Panc1 (cell line): ENCODE measurements around the gene TBC1D9B.

Experiments used
- POLR2AphosphoS5 ChIP-seq: IDR thresholded peaks from 2 replicates; pipeline ENCODE4 v1.6.1; 2012; ENCODE audit warnings: mild to moderate bottlenecking, low read depth, low read length, moderate library complexity
- TF ChIP-seq, protein P1 (sequence below): fragments of 450-650 bp; IDR thresholded peaks from 2 replicates; pipeline ENCODE4 v1.5.1; 2017; ENCODE audit warnings: mild to moderate bottlenecking

DNA sequence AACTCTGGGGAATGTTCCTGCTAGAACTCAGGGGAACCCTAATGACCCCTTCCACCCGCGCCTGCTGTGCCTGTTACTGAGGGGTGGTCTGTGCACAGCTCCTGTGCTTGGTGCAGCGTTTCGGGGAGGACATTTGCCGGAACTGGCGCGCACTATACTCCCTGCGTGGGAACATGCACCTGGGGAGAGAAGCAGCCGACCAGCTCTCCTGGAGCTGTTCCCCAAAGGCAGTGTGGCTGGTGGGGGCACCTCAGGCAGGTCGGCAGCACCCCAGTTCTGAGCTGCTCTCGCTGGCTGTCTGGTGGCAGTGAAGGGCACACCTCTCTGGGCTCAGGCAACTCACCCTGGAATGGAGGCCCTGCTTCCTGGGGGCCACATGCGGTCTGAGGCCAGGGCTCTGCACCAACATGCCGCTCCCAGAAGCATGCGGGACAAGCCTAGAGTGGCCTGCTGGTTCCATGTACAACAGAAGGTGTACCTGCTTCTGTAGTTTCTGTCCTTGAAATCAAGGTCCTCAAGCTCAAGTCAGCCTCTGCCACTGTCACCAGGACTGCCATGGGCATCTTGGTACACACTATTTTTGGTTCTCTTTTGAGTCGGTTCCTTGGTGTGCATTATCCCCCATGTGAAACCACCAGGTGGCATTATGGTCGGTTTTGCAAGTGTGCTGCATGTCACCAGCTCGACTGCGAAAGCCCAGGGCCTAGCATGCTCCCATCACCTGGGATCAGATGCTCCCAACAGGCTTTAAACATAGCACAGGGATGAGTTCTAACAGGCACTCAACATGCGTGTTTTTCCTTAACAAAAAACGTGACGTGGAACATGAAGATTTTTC, 41.2 kb downstream of the TBC1D9B start:
- TF ChIP-seq, protein P1, sequence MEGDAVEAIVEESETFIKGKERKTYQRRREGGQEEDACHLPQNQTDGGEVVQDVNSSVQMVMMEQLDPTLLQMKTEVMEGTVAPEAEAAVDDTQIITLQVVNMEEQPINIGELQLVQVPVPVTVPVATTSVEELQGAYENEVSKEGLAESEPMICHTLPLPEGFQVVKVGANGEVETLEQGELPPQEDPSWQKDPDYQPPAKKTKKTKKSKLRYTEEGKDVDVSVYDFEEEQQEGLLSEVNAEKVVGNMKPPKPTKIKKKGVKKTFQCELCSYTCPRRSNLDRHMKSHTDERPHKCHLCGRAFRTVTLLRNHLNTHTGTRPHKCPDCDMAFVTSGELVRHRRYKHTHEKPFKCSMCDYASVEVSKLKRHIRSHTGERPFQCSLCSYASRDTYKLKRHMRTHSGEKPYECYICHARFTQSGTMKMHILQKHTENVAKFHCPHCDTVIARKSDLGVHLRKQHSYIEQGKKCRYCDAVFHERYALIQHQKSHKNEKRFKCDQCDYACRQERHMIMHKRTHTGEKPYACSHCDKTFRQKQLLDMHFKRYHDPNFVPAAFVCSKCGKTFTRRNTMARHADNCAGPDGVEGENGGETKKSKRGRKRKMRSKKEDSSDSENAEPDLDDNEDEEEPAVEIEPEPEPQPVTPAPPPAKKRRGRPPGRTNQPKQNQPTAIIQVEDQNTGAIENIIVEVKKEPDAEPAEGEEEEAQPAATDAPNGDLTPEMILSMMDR: no peak; the same call in 1 of the 2 replicates
- no peak for TF ChIP-seq POLR2AphosphoS5
